ENCODE measurements around the gene EIF5A. TPM values are rescaled to one million over a fixed set of nuclear protein-coding genes. Genes with fewer than 3 reads are reported as not detected.
A peak's percentile ranks its signal among the peaks of the same experiment; 100 is the strongest.

Gene EIF5A
- total and polyA plus RNA-seq, 9 of the 15 experiments (the other 6 are each of a cell fraction or from before 2014, with no cell fraction given), result 22.9 to 1,163 (median 772) TPM

GRCh38 chr17:7329374-7329996, 22.1 kb downstream of the EIF5A start (continued):
- TF ChIP-seq, protein P1, sequence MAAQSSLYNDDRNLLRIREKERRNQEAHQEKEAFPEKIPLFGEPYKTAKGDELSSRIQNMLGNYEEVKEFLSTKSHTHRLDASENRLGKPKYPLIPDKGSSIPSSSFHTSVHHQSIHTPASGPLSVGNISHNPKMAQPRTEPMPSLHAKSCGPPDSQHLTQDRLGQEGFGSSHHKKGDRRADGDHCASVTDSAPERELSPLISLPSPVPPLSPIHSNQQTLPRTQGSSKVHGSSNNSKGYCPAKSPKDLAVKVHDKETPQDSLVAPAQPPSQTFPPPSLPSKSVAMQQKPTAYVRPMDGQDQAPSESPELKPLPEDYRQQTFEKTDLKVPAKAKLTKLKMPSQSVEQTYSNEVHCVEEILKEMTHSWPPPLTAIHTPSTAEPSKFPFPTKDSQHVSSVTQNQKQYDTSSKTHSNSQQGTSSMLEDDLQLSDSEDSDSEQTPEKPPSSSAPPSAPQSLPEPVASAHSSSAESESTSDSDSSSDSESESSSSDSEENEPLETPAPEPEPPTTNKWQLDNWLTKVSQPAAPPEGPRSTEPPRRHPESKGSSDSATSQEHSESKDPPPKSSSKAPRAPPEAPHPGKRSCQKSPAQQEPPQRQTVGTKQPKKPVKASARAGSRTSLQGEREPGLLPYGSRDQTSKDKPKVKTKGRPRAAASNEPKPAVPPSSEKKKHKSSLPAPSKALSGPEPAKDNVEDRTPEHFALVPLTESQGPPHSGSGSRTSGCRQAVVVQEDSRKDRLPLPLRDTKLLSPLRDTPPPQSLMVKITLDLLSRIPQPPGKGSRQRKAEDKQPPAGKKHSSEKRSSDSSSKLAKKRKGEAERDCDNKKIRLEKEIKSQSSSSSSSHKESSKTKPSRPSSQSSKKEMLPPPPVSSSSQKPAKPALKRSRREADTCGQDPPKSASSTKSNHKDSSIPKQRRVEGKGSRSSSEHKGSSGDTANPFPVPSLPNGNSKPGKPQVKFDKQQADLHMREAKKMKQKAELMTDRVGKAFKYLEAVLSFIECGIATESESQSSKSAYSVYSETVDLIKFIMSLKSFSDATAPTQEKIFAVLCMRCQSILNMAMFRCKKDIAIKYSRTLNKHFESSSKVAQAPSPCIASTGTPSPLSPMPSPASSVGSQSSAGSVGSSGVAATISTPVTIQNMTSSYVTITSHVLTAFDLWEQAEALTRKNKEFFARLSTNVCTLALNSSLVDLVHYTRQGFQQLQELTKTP (IDR thresholded peaks at IDR 0.05; ENCODE audit: low read depth in 1 of 2, partially characterized antibody in 2 of 2), result no peak
- no peak for TF ChIP-seq ARID3A (IDR thresholded peaks at IDR 0.05; ENCODE audit: borderline replicate concordance, low read depth, low read length)
- TF ChIP-seq CBX1 (IDR thresholded peaks at IDR 0.05; ENCODE audit: low read depth), result no peak
- TF ChIP-seq SP1 (CRISPR knock-in tag; IDR thresholded peaks at IDR 0.05), result peak; percentile 87
- peak; percentile 68 for TF ChIP-seq PKNOX1 (IDR thresholded peaks at IDR 0.05)
- TF ChIP-seq XRCC3 (IDR thresholded peaks at IDR 0.05), result no peak
- no peak for TF ChIP-seq ZNF217 (CRISPR knock-in tag; IDR thresholded peaks at IDR 0.05)
- TF ChIP-seq SIX5 (IDR thresholded peaks at IDR 0.05; ENCODE audit: borderline replicate concordance in 1 of 2, insufficient read depth in 1 of 2, low read depth in 1 of 2, low read length in 2 of 2), result no peak
- no peak for TF ChIP-seq RAD21 (CRISPR knock-in tag; conservative IDR thresholded peaks at IDR 0.05 in 1 of 2, IDR thresholded peaks at IDR 0.05 in 1 of 2)
- no peak; the same call in 1 of the 2 replicates for TF ChIP-seq CREB3L1 (IDR thresholded peaks at IDR 0.05; ENCODE audit: borderline replicate concordance, low read depth)
- TF ChIP-seq GATA2 (CRISPR knock-in tag; IDR thresholded peaks at IDR 0.05), result no peak
- TF ChIP-seq ZNF41 (CRISPR knock-in tag; conservative IDR thresholded peaks at IDR 0.05), result no peak
- TF ChIP-seq JUN (IDR thresholded peaks at IDR 0.05; ENCODE audit: borderline replicate concordance, low read depth, low read length), result no peak
- TF ChIP-seq JUN (CRISPR knock-in tag; IDR thresholded peaks at IDR 0.05; ENCODE audit: borderline replicate concordance), result no peak
- TF ChIP-seq CEBPB (tag; IDR thresholded peaks at IDR 0.05), result no peak
- TF ChIP-seq SRSF7 (optimal IDR thresholded peaks at IDR 0.05; ENCODE audit: low read depth, low read length), result no peak
